RPMI7951 (cell line): Measurements from ENCODE around the gene NUP214. TPM values are rescaled to one million over a fixed set of nuclear protein-coding genes. Genes with fewer than 3 reads are reported as not detected.
"Not testable (repeated sequence)": the region's sequence is repeated elsewhere in the genome, so short reads cannot be mapped to it uniquely, and the experiment has no call there.

Experiments used
- DNase-seq: peaks from one replicate; pipeline ENCODE4 v3.0.0-alpha.2; 2012; ENCODE audit warnings: low read depth
- total RNA-seq: library from RNA; depleted of rRNA; stranded (reverse); fragments of >200 nt; shearing (Covaris generic); gene quantifications from 2 replicates; pipeline ENCODE4 v1.2.3, GENCODE V29; 2014

Gene NUP214
- total RNA-seq, 1 experiment from 2014 or later = 11.7 TPM

DNA sequence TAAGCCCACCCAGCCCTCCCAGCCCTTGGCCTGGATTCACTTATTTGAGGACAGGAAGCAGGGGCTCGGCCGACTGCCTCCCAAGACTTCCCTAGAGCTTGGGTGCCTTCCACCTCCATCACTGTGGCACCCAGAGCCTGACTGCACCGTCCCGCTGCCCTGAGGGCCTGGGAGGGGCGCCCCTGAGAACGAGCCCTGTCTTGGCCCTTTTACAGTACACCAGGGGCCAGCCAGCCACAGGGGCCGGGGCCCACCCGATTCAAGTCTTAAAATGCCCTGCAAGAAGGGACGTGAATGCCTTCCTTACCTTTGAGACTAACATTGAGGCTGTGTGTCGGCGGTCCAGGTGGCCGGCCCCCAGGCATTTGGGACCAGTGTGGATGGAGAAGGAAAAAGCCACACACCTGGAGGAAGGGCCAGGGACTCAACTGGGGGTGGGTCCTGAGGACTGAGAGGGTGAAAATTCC is 134.1 kb downstream of the NUP214 start:
- DNase-seq = no peak

DNA sequence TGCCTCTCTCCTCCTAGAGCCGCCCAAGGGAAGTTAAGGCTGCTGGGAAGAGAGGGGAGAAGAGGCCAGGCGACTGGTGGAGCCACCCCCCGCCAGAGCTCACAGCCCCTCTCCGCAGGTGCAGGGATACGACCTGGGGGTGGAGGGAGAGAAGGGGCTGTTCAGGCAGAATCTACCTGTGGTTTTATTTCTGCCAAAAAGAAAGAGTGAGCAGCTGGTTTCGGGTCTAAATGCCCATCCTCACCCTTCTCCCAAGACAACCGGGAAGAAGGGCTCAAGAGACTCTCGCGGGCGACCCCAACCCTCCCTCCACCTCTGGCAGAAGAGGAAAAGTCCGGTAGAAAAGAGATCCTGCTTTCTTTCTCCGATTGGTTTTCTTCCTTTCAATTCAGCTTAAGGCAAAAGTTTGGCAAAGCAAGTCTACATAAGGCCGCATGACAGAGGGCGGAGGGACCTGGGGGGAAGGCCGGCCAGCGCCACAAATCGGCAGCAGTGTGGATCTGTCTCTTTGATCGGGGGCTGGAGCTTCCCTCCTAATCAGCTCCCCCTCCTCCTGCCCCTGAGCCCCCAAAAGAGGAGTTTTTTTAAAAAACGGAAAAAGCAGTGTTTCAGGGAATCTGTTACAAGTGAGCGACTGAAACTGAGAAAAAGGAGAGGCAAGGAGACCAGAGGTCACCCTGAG is 134.7 kb downstream of the NUP214 start:
- DNase-seq = no peak

GRCh38 chr9:131260751-131261452 is 135.5 kb downstream of the NUP214 start:
- no peak for DNase-seq

DNA sequence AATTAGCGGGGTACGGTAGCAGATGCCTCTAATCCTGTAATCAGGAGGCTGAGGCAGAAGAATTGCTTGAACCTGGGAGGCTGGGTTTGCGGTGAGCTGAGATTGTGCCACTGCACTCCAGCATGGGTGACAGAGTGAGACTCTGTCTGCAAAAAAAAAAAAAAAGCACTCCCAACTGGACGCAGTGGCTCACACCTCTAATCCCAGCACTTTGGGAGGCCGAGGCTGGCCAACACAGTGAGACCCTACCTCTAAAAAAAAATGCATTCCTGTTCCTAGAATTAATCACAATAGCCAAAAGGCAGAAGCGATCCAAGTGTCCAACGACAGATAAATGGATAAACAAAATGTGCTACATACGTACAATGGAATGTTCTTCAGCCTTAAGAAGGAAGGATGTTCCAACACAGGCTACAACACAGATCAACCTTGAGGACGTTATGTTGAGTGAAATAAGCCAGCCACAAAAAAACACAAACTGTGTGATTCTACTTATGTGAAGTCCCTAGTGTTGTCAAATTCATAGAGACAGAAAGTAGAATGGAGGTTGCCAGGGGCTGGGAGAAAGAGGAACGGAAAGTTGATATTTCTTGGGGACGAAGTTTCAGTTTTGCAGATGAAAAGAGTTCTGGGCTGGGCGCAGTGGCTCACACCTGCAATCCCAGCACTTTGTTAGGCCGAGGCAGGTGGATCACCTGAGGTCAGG is 137.1 kb downstream of the NUP214 start:
- DNase-seq = no peak

DNA sequence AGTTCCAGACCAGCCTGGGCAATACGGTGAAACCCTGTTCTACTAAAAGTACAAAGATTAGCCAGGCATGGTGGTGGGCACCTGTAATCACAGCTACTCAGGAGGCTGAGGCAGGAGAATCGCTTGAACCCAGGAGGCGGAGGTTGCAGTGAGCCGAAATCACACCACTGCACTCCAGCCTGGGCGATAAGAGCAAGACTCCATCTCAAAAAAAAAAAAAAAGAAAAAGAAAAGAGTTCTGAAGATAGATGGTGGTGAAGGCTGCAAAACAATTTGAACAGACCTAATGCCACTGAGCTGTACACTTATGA is 137.6 kb downstream of the NUP214 start:
- DNase-seq = not testable (repeated sequence)

DNA sequence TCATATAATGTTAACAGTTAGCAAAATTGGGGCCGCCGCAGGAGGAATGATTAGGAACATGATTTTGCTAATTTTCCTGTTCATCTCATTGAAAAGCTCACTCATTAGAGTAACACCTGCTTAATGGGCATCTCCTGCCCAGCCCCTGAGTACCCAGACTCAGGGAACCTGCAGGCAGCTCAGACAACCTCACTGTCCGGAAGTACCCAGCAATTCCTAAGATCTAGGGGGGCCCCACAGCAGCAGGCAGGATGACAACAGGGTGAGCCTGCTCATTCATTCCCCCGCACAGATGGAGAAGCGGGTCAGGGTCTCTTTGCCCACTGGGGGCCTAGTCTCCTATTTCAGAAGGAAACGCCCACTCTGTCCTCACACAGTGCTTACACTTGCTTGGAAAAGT is 138.3 kb downstream of the NUP214 start:
- DNase-seq = no peak

DNA sequence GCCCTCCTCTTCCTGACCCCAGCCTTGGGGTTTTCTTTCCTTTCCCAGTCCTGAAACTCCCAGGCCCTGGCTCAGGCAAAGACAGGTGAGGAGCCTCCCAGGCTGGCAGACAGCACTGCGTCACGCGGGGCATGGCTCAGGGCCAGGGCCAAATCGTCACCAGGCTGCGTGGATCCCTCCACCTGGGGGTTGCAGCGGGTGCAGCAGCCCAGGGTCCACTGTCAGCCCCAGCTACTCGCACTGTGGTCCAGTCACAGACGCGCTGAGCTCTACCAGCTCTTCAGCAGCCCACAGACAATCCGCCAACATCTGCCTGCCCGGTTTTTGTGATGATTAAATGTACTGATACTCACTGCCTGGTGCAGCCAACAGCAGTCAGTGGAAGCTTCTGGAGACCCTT is 138.8 kb downstream of the NUP214 start:
- DNase-seq = no peak

- no peak for DNase-seq
These were observed 141.2 kb downstream of the NUP214 start for GRCh38 chr9:131266266-131267229.

- no peak for DNase-seq
These were observed 145.0 kb downstream of the NUP214 start for GRCh38 chr9:131270171-131271015.

DNA sequence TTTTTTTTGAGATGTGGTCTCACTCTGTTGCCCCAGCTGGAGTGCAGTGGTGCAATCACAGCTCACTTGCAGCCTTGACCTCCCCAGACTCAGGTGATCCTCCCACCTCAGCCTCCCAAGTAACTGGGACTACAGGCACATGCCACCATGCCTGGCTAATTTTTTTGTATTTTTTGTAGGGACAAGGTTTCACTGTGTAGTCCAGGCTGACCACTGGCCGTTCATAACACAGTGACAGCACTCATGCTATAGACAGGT is 145.6 kb downstream of the NUP214 start:
- not testable (repeated sequence) for DNase-seq

- no peak for DNase-seq
These were observed 146.1 kb downstream of the NUP214 start for GRCh38 chr9:131271506-131271931.

DNA sequence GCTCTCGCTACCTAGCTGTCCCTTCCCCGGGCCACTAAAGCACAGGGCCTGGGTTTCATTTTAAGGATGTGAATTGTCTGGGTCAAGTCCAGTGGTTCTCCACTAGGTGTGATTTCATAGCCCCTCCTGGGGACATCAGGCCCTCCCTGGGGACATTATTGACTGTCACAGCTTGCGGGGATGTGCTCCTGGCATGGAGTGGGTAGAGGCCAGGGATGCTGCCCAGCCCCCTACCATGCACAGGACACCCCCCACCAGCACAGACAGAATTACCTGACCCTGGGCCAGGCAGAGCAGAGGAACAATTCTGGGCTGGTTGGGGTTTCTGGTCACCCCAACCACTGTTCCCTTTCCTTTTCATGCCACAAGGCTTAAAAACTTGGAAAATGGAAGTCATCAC is 146.8 kb downstream of the NUP214 start:
- no peak for DNase-seq

DNA sequence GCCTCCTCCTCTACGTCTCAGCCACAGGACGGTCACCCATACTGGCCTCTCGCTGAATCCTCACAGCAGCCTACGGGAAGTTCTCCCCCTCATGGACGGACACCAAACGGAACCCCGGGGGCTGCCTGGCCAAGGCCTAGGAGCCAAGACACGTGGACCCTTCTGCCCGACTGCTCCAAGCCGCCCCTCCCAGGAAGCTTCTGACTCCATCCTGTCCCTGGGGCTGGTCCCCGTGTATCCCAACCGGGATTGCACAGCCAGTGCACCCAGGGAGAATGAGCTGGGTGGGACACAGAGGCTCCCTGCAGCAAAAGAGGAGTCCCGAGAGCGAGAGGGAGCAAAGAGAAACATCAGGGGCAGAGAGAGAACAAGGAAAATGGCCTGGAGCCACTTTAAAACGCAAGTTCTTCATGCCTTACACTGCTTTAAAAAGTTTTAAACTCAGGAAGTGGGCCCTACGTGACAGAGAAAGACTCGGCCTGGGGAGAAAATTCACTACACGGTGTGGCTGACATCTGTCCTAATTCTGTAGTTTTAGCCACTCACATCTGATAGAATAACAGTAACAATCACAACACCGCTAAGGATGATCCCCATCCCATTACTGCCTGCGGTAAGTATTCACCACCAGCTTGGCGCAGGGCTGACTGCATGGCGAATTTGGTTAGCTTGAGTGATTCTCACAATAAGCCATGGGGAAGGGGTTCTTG is 147.9 kb downstream of the NUP214 start:
- DNase-seq = no peak

GRCh38 chr9:131273856-131274673 is 148.7 kb downstream of the NUP214 start:
- no peak for DNase-seq

- DNase-seq = no peak
These were observed 149.4 kb downstream of the NUP214 start for GRCh38 chr9:131274674-131275331.

DNA sequence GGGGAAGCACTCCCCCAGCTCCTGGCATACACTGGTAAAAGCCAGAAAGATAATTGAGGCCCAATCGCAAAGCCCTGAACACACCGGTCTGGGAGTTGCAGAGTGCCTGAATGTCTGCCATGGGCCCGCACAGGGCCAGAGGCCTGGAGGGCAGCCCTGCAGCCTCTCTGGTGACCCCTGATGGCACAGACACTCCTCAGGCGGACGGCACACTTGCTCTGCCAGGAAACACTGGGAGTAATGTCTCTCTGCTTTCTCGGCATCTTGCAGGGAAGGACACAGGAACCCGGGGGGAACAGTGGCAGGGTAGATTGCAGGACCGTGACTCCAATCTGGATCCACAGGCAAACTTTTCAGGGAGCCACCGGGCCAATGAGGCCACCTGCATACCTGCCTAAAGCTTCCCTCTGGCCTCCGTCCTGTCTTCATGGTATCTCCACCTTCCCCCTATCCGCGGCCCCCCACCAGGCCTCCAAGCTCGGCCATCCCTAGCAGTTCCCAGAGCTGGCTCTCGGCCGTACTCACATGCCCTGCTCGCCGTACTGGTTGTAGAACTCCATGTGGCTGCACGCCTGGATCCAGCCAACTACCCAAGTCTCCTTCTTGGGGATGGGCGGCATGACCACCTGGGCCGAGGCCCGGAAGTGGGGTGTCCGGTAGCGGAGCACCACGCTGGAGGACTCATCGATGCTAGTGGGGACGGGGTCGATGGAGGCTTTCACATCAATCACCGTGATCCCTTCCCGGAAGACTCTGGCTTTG is 150.1 kb downstream of the NUP214 start:
- peak; percentile 18 for DNase-seq

DNA sequence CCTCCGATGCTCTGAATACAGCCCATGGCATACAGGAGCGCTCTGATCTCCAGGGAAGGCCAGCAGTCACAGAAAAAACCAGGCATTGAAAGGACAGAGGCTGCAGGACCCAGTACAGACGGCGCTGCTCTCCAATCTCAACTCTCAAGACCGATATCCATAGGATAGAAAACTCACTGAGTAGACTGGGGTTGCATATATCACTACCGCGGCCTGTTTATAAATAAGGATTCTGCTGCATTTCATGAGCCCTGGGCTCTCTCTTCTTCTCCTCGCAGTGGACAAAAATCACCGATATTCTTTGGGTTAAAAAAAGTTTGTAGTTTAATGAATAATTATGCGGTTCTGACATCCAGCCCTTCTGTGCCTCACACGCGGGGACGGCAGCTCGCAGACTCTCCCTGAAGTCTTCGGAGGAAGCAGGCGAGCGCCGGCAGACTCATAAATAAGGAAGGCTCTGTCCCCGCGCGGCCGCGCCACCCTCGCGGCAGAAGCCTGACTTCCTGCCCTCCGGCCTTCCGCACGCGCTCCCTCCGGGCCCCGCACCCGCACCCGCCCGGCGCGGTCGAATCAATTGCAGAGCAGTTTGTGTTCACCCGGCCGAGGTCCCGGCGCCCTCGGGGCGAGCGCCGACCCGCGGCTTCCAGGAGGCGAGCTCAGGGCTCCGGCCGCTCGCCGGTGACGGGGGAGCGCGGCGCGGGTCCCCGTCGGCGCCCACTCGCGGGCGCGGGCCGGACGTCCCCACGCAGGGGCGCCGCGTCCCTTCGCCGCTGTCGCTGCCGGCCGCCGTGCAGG is 150.9 kb downstream of the NUP214 start, which contains the start of gene FAM78A:
FAM78A (minus strand) TSS at position 417 of the 795 bp plus-strand sequence; CDS start at position 86, 331 bp downstream.
- DNase-seq = peak; percentile 38
